ENCODE data around the gene CCDC14. TPM values are rescaled to one million over a fixed set of nuclear protein-coding genes. Genes with fewer than 3 reads are reported as not detected.

Gene CCDC14
- total RNA-seq, 1 experiment from 2014 or later = 50.6 TPM

DNA sequence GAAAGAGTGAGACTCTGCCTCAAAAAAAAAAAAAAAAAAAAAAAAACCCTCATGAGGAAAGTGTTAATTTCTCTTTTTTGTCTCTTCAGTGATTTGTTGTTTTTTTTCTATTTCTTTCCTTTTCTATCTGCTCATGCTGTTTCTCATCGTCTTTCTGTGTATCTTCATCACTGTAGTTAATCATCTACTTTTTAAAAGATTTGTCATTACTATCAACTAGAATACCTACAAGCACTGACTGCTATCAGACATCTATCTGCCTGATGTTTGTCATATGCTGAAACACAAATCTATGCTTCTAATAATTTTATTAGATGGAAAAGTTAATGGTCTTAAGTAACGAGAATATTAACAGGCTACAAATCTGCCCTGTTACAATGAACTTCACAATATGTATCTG, 26.8 kb downstream of the CCDC14 start:
- BruUV-seq (replicated peaks) = no TSS peak
- Histone ChIP-seq H3K4me3 (no peak overlapping the region), H3F3A (ENCODE audit: insufficient read depth, low read depth) (no peaks in the 10 kb centered on the region), H3K4me1 (replicated peaks; ENCODE audit: insufficient read depth) (no peaks in the 10 kb centered on the region), H3K36me3 (ENCODE audit: low read depth) (peaks cover 13% of the 10 kb centered on the region; the same call in 1 of the 2 replicates), H2AFZ (no peak overlapping the region), H3K79me2 (ENCODE audit: low read depth) (no peaks in the 10 kb centered on the region), H3K4me2 (no peak overlapping the region), H4K20me1 (ENCODE audit: insufficient read depth) (no peaks in the 10 kb centered on the region; the same call in 1 of the 2 replicates), H3K9me3 (ENCODE audit: insufficient read depth, low read depth) (no peaks in the 10 kb centered on the region), H3K9me2 (ENCODE audit: insufficient read depth) (no peaks in the 10 kb centered on the region), H3K27me3 (ENCODE audit: insufficient read depth, low read depth) (no peaks in the 10 kb centered on the region), H3K27ac (no peak overlapping the region)
- DNase-seq = no peak
- ChIA-PET CTCF (no interaction called here), POLR2A (ENCODE audit: unreplicated experiment) (no interaction called here)
- intact Hi-C loops (cut with micrococcal nuclease; ENCODE audit: unreplicated experiment) = no loop called here
- TF ChIP-seq EZH2 (IDR thresholded peaks at IDR 0.05; ENCODE audit: low read depth) = no peak
- TF ChIP-seq, protein P1, sequence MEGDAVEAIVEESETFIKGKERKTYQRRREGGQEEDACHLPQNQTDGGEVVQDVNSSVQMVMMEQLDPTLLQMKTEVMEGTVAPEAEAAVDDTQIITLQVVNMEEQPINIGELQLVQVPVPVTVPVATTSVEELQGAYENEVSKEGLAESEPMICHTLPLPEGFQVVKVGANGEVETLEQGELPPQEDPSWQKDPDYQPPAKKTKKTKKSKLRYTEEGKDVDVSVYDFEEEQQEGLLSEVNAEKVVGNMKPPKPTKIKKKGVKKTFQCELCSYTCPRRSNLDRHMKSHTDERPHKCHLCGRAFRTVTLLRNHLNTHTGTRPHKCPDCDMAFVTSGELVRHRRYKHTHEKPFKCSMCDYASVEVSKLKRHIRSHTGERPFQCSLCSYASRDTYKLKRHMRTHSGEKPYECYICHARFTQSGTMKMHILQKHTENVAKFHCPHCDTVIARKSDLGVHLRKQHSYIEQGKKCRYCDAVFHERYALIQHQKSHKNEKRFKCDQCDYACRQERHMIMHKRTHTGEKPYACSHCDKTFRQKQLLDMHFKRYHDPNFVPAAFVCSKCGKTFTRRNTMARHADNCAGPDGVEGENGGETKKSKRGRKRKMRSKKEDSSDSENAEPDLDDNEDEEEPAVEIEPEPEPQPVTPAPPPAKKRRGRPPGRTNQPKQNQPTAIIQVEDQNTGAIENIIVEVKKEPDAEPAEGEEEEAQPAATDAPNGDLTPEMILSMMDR (conservative IDR thresholded peaks at IDR 0.05) = no peak

DNA sequence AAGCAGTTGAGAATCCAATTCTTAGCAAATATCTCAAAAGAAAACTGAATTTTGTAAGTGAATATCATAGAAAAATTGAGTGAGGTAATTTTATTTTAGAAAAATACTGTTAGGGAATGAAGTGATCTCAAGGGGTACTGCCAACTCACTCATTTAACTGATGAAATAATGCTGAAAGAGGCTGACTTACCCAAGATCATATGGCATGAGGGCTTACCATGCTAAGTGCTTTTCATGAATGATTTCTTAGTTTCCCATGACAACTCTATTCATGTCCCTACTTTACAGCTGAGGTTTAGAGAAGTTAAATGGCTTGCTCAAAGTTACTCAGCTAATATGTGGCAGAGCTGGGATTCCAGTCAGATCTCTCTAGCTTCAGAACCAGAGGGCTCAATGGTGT, 30.6 kb downstream of the CCDC14 start:
- Histone ChIP-seq H3K9me2 (ENCODE audit: insufficient read depth) (no peaks in the 10 kb centered on the region), H3K9me3 (ENCODE audit: insufficient read depth, low read depth) (no peaks in the 10 kb centered on the region), H3K4me3 (no peak overlapping the region), H2AFZ (no peak overlapping the region), H3F3A (ENCODE audit: insufficient read depth, low read depth) (no peaks in the 10 kb centered on the region), H3K27ac (no peak overlapping the region), H3K4me1 (replicated peaks; ENCODE audit: insufficient read depth) (no peaks in the 10 kb centered on the region), H3K79me2 (ENCODE audit: low read depth) (no peaks in the 10 kb centered on the region), H3K36me3 (ENCODE audit: low read depth) (peaks cover 13% of the 10 kb centered on the region), H4K20me1 (ENCODE audit: insufficient read depth) (no peaks in the 10 kb centered on the region; the same call in 1 of the 2 replicates), H3K4me2 (no peak overlapping the region), H3K27me3 (ENCODE audit: insufficient read depth, low read depth) (no peaks in the 10 kb centered on the region)
- CTCF ChIA-PET = no interaction called here
- BruUV-seq (replicated peaks) = no TSS peak
- POLR2A ChIA-PET (ENCODE audit: unreplicated experiment) = no interaction called here
- intact Hi-C loops (cut with micrococcal nuclease; ENCODE audit: unreplicated experiment) = no loop called here
- TF ChIP-seq, protein P1 (conservative IDR thresholded peaks at IDR 0.05) = no peak
- TF ChIP-seq EZH2 (IDR thresholded peaks at IDR 0.05; ENCODE audit: low read depth) = no peak
- DNase-seq = no peak

DNA sequence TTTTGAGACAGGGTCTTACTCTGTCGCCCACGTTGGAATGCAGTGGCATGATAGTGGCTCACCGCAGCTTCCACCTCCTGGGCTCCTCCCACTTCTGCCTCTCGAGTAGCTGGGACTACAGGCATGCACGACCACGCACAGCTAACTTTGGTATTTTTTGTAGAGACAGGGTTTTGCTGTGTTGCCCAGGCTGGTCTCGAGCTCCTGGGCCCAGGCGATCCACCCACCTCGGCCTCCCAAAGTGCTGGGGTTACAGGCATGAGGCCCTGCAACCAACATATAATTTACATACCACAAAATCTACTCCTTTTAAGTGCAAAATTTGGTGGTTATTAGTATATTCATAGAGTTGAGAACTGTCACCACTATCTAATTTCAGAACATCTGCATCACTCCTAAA, 31.7 kb downstream of the CCDC14 start:
- TF ChIP-seq, protein P1 (conservative IDR thresholded peaks at IDR 0.05) = no peak
- no peak for TF ChIP-seq EZH2 (IDR thresholded peaks at IDR 0.05; ENCODE audit: low read depth)

More for the DNA sequence above, 31.7 kb downstream of the CCDC14 start:
- no peak overlapping the region for H3K27ac ChIP-seq
- BruUV-seq (replicated peaks) = no TSS peak
- H4K20me1 ChIP-seq (ENCODE audit: insufficient read depth) = no peaks in the 10 kb centered on the region; the same call in 1 of the 2 replicates
- H2AFZ ChIP-seq = no peak overlapping the region
- H3F3A ChIP-seq (ENCODE audit: insufficient read depth, low read depth) = no peaks in the 10 kb centered on the region
- no peaks in the 10 kb centered on the region for H3K9me2 ChIP-seq (ENCODE audit: insufficient read depth)
- H3K4me3 ChIP-seq = no peak overlapping the region
- H3K79me2 ChIP-seq (ENCODE audit: low read depth) = no peaks in the 10 kb centered on the region
- H3K27me3 ChIP-seq (ENCODE audit: insufficient read depth, low read depth) = no peaks in the 10 kb centered on the region
- H3K4me2 ChIP-seq = no peak overlapping the region
- ChIA-PET CTCF (no interaction called here), POLR2A (ENCODE audit: unreplicated experiment) (no interaction called here)
- no peak for DNase-seq
- H3K9me3 ChIP-seq (ENCODE audit: insufficient read depth, low read depth) = no peaks in the 10 kb centered on the region
- intact Hi-C loops (cut with micrococcal nuclease; ENCODE audit: unreplicated experiment) = no loop called here
- peaks cover 13% of the 10 kb centered on the region for H3K36me3 ChIP-seq (ENCODE audit: low read depth)
- H3K4me1 ChIP-seq (replicated peaks; ENCODE audit: insufficient read depth) = no peaks in the 10 kb centered on the region

Data from PC-9 (cell line).